Panc1 (cell line): Measurements from ENCODE around the gene ZNF146. TPM values are rescaled to one million over a fixed set of nuclear protein-coding genes. Genes with fewer than 3 reads are reported as not detected.

ENCODE experiments used
- ATAC-seq: fragments of 200-7000 bp; cut with Tn5 transposase; 2 replicates; pipeline ENCODE4 v1.9.1; 2020; ENCODE audit warnings: mild to moderate bottlenecking, moderate library complexity
- BruUV-seq: library from RNA; stranded (reverse); fragments of 400-500 nt; replicated peaks from 2 replicates; lab custom pipeline; 2021; lab: Mats Ljungman, UMichigan
- CTCF ChIA-PET: fragments of 300-600 bp; sonication (Branson Sonifier 250); formaldehyde crosslinking; loops from one replicate; lab custom pipeline; 2022; ENCODE audit warnings: antibody characterized with exemption; lab: Charles Lee
- POLR2A ChIA-PET: fragments of 300-600 bp; sonication (Branson Sonifier 250); formaldehyde crosslinking; loops from one replicate; lab custom pipeline; 2022; ENCODE audit warnings: antibody characterized with exemption; lab: Charles Lee
- DNase-seq: peaks from one replicate; pipeline ENCODE4 v3.0.0-alpha.2; 2010; ENCODE audit warnings: low read depth, low spot score
- H3K27ac ChIP-seq: 2 replicates; pipeline ENCODE4 v1.5.1; 2011; ENCODE audit warnings: mild to moderate bottlenecking, low read length, inconsistent platforms
- H3K27me3 ChIP-seq: fragments of 200-500 bp; sonication (Bioruptor generic); 2 replicates; pipeline ENCODE4 v1.6.0; 2014; ENCODE audit warnings: low read length, inconsistent platforms; ENCODE audit not compliant: control insufficient read depth, insufficient read depth
- H3K36me3 ChIP-seq: fragments of 200-500 bp; sonication (Bioruptor generic); 2 replicates; pipeline ENCODE4 v1.5.1; 2014; ENCODE audit warnings: inconsistent platforms, mild to moderate bottlenecking, low read length, moderate library complexity; ENCODE audit not compliant: control insufficient read depth, insufficient read depth
- H3K4me1 ChIP-seq: 2 replicates; pipeline ENCODE4 v1.5.1; 2011; ENCODE audit warnings: inconsistent platforms, mild to moderate bottlenecking, low read length, moderate library complexity; ENCODE audit not compliant: control insufficient read depth, insufficient read depth
- H3K4me3 ChIP-seq, 2 experiments: 2 replicates each; pipeline ENCODE4 v1.5.1; 2011 to 2012; ENCODE audit warnings: low read depth in 2 of 2, low read length in 2 of 2, mild to moderate bottlenecking in 2 of 2, inconsistent platforms in 1 of 2, moderate library complexity in 1 of 2
- H3K9me3 ChIP-seq: fragments of 200-500 bp; sonication (Bioruptor generic); 2 replicates; pipeline ENCODE4 v1.5.1; 2014; ENCODE audit warnings: low read depth, mild to moderate bottlenecking, inconsistent platforms, low read length, moderate library complexity; ENCODE audit not compliant: control insufficient read depth, insufficient read depth
- POLR2AphosphoS5 ChIP-seq: IDR thresholded peaks from 2 replicates; pipeline ENCODE4 v1.6.1; 2012; ENCODE audit warnings: mild to moderate bottlenecking, low read depth, low read length, moderate library complexity
- SIN3A ChIP-seq: IDR thresholded peaks from 2 replicates; pipeline ENCODE4 v1.6.1; 2012; ENCODE audit warnings: low read depth, mild to moderate bottlenecking, low read length, moderate library complexity, borderline replicate concordance; ENCODE audit not compliant: insufficient read depth
- TCF7L2 ChIP-seq: IDR thresholded peaks from 2 replicates; pipeline ENCODE4 v1.6.1; 2011; ENCODE audit warnings: mild to moderate bottlenecking, low read depth, low read length, inconsistent platforms
- in situ Hi-C: cut with HindIII; loops from 2 replicates; pipeline ENCODE4 v1.10.0; 2016; ENCODE audit warnings: low sequenced_read_pairs, low pct_unique_long_range_greater_than_20kb
- intact Hi-C: fragments of 100-400 bp; cut with micrococcal nuclease; formaldehyde crosslinking; loops from one replicate; pipeline ENCODE4 v1.10.0; 2022; ENCODE audit not compliant: unreplicated experiment
- total RNA-seq: library from RNA; stranded (reverse); gene quantifications from one replicate; pipeline ENCODE4 v1.2.1, GENCODE V29; 2021; ENCODE audit not compliant: unreplicated experiment
- TF ChIP-seq, protein P1 (sequence below): fragments of 450-650 bp; IDR thresholded peaks from 2 replicates; pipeline ENCODE4 v1.5.1; 2017; ENCODE audit warnings: mild to moderate bottlenecking
- TF ChIP-seq, protein P2 (sequence below), 2 experiments: IDR thresholded peaks; 2 replicates each; pipeline ENCODE4 v1.6.1; 2011 to 2012; ENCODE audit warnings: low read depth in 2 of 2, control low read depth in 1 of 2, low read length in 1 of 2, mild to moderate bottlenecking in 1 of 2, moderate library complexity in 1 of 2; ENCODE audit not compliant: insufficient read depth in 1 of 2

ZNF146 gene
- total RNA-seq, 1 experiment from 2014 or later = 121 TPM

DNA sequence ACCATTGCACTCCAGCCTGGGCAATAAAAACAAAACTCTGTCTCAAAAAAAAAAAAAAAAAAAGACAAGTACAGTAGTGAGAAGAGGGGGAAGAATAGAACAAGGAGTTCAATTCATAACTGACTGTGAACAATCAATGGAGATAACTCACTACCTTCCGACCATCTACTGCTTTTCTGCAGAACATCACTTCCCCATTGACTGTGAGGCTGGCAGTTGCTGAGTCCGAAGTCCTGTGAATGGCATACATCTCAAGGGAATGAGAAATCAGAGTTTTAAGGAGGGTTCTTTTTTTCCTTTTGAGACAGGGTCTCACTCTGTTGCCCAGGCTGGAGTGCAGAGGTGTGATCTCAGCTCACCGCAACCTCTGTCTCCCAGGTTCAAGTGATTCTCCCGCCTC lies 11.6 kb upstream of the ZNF146 start:
- Histone ChIP-seq H3K4me1 (no peaks in the 10 kb centered on the region), H3K27ac (no peak overlapping the region), H3K4me3 (no peak overlapping the region), H3K9me3 (no peaks in the 10 kb centered on the region), H3K27me3 (no peaks in the 10 kb centered on the region), H3K36me3 (no peaks in the 10 kb centered on the region)
- BruUV-seq = no TSS peak
- in situ Hi-C loops = no loop called here
- CTCF ChIA-PET = no interaction called here
- ATAC-seq = no peak
- TF ChIP-seq, protein P1, sequence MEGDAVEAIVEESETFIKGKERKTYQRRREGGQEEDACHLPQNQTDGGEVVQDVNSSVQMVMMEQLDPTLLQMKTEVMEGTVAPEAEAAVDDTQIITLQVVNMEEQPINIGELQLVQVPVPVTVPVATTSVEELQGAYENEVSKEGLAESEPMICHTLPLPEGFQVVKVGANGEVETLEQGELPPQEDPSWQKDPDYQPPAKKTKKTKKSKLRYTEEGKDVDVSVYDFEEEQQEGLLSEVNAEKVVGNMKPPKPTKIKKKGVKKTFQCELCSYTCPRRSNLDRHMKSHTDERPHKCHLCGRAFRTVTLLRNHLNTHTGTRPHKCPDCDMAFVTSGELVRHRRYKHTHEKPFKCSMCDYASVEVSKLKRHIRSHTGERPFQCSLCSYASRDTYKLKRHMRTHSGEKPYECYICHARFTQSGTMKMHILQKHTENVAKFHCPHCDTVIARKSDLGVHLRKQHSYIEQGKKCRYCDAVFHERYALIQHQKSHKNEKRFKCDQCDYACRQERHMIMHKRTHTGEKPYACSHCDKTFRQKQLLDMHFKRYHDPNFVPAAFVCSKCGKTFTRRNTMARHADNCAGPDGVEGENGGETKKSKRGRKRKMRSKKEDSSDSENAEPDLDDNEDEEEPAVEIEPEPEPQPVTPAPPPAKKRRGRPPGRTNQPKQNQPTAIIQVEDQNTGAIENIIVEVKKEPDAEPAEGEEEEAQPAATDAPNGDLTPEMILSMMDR = no peak
- TF ChIP-seq TCF7L2 (no peak), POLR2AphosphoS5 (no peak), SIN3A (no peak)
- TF ChIP-seq, protein P2, sequence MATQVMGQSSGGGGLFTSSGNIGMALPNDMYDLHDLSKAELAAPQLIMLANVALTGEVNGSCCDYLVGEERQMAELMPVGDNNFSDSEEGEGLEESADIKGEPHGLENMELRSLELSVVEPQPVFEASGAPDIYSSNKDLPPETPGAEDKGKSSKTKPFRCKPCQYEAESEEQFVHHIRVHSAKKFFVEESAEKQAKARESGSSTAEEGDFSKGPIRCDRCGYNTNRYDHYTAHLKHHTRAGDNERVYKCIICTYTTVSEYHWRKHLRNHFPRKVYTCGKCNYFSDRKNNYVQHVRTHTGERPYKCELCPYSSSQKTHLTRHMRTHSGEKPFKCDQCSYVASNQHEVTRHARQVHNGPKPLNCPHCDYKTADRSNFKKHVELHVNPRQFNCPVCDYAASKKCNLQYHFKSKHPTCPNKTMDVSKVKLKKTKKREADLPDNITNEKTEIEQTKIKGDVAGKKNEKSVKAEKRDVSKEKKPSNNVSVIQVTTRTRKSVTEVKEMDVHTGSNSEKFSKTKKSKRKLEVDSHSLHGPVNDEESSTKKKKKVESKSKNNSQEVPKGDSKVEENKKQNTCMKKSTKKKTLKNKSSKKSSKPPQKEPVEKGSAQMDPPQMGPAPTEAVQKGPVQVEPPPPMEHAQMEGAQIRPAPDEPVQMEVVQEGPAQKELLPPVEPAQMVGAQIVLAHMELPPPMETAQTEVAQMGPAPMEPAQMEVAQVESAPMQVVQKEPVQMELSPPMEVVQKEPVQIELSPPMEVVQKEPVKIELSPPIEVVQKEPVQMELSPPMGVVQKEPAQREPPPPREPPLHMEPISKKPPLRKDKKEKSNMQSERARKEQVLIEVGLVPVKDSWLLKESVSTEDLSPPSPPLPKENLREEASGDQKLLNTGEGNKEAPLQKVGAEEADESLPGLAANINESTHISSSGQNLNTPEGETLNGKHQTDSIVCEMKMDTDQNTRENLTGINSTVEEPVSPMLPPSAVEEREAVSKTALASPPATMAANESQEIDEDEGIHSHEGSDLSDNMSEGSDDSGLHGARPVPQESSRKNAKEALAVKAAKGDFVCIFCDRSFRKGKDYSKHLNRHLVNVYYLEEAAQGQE (IDR thresholded peaks at IDR 0.05; ENCODE audit: insufficient read depth in 1 of 2, low read depth in 2 of 2, low read length in 1 of 2) = no peak
- no peak for DNase-seq
- intact Hi-C loops = no loop called here
- POLR2A ChIA-PET = no interaction called here

DNA sequence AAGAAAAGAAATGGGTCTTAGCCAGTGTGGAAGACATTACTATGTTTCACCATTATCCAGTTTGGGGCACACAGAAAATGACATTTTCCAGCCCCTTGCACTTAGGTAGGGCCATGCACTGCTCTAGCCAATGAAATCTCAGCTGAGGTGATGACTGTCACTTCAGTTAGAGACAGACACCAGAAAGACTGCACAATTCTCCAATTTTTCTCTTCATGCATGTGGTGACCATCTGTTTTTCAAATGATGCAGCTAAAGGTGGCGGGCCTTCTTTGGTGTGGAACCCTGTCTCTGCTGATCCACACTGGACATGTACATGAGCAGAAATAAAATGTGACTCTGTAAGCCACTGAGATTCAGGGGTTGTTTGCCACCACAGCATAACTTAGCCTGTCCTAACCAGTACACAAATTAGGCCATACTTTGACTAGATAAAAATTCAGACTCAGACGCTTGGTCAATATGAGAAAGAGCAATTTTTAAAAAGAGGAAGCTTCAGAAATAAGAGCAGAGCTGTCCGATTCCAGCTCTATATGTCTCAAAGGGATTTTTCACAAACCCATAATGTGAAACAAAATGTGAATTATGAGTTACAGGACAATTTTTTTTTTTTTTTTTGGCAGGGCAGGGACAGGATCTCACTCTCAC lies 7.2 kb upstream of the ZNF146 start:
- intact Hi-C loops (no loop called here), in situ Hi-C loops (no loop called here)
- no peaks in the 10 kb centered on the region for H3K4me1 ChIP-seq
- ATAC-seq (no peak), DNase-seq (no peak)
- no TSS peak for BruUV-seq
- H3K9me3 ChIP-seq = no peaks in the 10 kb centered on the region
- no peaks in the 10 kb centered on the region for H3K36me3 ChIP-seq
- TF ChIP-seq TCF7L2 = no peak
- POLR2A ChIA-PET = interaction anchor here (0.6 kb wide), 1 partner anchor 93 kb away, joined by 10 read pairs; the partner anchor contains the start of gene POLR2I
- CTCF ChIA-PET = interaction anchor here (0.6 kb wide), 1 partner anchor 22 kb away, joined by 6 read pairs; no protein-coding TSS in a partner anchor
- H3K4me3 ChIP-seq = no peak overlapping the region
- H3K27ac ChIP-seq = no peak overlapping the region
- H3K27me3 ChIP-seq = no peaks in the 10 kb centered on the region

GRCh38 chr19:36209372-36209771 lies 5.5 kb upstream of the ZNF146 start:
- H3K4me3 ChIP-seq = no peak overlapping the region
- H3K27me3 ChIP-seq = no peaks in the 10 kb centered on the region
- H3K36me3 ChIP-seq = no peaks in the 10 kb centered on the region
- ChIA-PET POLR2A (no interaction called here), CTCF (no interaction called here)
- ATAC-seq = no peak
- TF ChIP-seq, protein P2 (IDR thresholded peaks at IDR 0.05; ENCODE audit: insufficient read depth in 1 of 2, low read depth in 2 of 2, low read length in 1 of 2) = no peak
- no peak for TF ChIP-seq SIN3A
- TF ChIP-seq, protein P1 = no peak
- TF ChIP-seq POLR2AphosphoS5 = no peak
- TF ChIP-seq TCF7L2 = no peak
- no TSS peak for BruUV-seq
- intact Hi-C loops (no loop called here), in situ Hi-C loops (no loop called here)
- DNase-seq = no peak
- H3K27ac ChIP-seq = no peak overlapping the region
- no peaks in the 10 kb centered on the region for H3K4me1 ChIP-seq
- no peaks in the 10 kb centered on the region for H3K9me3 ChIP-seq
